Brain pericyte (primary cell): ENCODE measurements around the gene ZC3H7A.
A peak's percentile ranks its signal among the peaks of the same experiment; 100 is the strongest.

Experiments used
- DNase-seq: peaks from one replicate; pipeline ENCODE4 v3.0.0-alpha.2; 2012; ENCODE audit warnings: low read depth, low spot score

The ZC3H7A gene

DNA sequence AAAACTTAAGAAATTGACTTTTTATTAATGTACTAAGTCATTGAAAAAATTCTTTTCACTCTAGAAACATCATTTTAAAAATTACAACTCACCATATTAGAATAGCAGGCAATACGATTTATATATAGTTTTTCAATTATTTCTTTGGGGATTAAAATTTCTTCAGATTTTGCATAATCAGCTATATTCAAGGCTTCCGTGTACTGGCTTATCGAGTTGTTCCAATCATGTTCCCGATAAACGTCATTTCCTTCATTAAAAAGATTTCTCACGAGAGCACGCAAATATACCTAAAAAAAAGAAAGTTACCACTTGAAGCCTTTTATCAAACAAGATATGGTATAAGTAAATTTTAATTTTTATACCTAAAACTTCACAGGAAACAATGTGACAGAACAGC, 18.0 kb downstream of the ZC3H7A start:
- DNase-seq = no peak

DNA sequence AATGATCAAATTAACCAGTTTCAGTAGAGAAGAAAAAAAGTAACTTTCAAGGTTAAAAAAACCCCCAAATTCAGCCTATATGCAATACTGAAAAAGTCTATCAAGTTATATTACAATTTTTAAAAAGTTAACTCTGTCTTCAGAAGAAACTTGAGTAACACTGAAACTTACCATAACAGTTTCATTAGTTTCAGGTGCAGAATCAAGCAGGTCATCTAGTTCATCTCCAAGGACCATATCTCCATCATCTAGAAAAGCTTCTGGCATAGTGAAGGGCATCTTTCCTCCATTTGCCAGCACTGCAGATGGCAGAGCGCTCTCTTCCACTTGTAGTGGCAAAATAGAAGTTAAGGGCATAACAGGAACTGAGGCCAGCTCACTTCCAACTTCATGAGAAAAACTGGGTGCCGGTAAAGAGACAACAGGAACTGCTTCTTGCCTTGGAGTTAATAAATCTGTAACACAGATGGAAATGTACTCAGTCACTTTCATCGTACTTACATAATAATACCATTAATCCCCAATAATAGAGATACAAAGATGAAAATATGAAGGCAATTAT, 22.9 kb downstream of the ZC3H7A start:
- DNase-seq = no peak

DNA sequence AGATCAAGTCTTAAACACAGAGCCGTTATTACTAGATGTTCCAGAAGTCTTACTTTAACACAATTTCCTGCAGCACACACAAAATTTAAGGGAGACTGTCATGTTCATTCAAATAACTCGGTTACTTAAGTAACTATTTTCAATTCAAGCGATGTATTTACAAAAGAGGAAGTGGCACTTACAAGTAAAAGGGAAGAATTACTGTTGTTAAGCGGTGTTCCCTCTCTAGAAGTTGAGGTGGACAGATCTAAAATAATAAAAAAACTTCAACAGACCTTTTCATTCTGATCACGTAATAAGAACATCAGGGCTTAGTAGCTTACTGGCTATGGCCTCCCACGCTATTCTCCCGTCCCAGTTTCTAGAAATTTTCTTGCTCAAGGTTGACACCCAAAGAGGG, 28.2 kb downstream of the ZC3H7A start:
- no peak for DNase-seq

GRCh38 chr16:11762431-11762830, 34.6 kb downstream of the ZC3H7A start:
- no peak for DNase-seq

DNA sequence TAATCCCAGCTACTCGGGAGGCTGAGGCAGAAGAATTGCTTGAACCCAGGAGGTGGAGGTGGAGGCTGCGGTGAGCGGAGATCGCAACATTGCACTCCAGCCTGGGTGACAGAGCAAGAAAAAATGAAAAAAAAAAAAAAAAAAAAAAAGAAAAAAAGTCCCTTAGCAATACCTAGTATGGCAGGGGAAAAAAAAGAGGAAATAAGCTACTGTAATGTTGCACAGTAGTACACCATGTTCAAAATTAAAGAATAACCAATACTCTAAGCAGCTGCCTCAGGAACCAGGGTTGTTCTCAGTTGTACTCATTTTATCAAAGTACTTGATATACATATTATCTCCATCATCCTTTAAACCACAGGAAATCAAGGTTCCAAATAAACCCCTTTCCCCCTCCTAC, 37.1 kb downstream of the ZC3H7A start:
- no peak for DNase-seq

- DNase-seq = no peak
These were observed 37.8 kb downstream of the ZC3H7A start for GRCh38 chr16:11759163-11759834.

- DNase-seq = peak; percentile 30
These were observed 39.1 kb downstream of the ZC3H7A start for GRCh38 chr16:11757671-11758545.

- no peak for DNase-seq
These were observed 40.8 kb downstream of the ZC3H7A start for GRCh38 chr16:11756248-11756647.

GRCh38 chr16:11755022-11755760, 41.9 kb downstream of the ZC3H7A start:
- no peak for DNase-seq

DNA sequence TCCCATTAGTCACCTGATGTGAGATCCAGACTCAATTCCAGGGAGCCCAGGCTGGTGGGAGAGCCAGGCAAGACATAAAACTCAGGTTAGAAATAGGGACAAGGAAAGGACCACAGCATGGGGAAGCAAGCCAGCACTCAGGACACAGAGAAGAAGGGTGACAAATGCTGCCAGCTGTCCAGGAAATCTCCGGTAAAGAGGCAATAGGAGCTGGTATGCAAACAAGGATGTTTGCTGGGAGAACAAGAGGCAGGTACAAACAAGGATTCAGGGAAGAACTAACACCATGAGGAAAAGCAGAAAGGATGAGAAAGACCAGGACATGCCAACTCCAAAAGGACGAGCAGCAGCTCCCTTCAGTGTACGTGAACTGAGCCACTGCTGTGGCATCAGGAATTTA, 44.2 kb downstream of the ZC3H7A start:
- no peak for DNase-seq

- no peak for DNase-seq
These were observed 47.0 kb downstream of the ZC3H7A start for GRCh38 chr16:11750056-11750455.

DNA sequence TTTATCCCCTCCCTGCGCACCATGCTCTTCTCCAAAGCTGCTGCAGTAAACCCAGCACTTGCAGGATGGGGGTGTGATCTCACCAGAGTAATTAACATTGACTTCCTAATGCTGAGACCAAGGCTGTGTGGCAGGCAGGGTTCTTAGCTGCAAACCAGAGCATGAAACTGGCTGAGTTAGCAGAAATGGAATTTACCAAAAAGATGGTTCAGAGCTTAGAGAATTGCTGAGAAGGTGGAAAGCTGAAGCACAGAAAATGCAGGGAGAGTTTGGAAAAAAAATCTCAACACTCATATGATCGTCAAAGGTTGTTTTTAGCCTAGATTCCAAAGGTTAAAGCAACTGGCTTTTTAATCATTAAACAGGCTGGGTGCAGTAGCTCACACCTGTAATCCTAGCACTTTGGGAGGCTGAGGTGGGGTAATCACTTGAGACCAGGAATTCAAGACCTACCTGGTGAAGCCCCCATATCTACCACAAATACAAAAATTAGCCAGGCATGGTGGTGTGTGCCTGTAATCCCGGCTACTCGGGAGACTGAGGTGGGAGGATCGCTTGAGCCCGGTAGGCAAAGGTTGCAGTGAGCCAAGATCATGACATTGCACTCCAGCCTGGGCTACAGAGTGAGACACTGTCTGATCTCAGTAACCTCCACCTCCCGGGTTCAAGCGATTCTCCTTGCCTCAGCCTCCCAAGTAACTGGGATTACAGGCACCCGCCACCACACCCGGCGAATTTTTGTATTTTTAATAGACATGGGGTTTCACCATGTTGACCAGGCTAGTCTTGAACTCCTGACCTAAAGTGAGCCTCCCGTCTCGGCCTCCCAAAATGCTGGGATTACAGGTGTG, 48.4 kb downstream of the ZC3H7A start:
- DNase-seq = no peak

DNA sequence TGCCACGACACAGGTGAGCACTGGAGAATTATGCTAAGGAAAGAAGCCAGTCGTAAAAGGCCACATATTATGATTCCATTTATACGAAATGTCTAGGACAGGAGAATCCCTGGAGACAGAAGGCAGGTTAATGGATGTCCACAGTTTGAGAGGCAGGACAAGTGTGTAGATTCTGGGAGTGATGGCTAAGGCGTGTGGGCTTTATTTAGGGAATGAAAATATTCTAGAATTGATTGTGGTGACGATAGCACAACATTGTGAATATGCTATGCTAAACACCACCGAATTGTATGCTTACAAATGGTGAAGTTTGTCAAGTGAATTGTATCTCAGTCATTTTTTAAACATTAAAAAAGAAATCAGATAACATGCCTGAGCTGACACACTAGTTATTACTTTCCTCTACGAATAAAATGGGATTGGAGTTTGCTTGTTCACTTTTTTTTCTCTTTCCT, 49.1 kb downstream of the ZC3H7A start:
- DNase-seq = no peak

- DNase-seq = no peak
These were observed 53.0 kb downstream of the ZC3H7A start for GRCh38 chr16:11744075-11744470.

- DNase-seq = no peak
These were observed 53.6 kb downstream of the ZC3H7A start for GRCh38 chr16:11743308-11744074.

DNA sequence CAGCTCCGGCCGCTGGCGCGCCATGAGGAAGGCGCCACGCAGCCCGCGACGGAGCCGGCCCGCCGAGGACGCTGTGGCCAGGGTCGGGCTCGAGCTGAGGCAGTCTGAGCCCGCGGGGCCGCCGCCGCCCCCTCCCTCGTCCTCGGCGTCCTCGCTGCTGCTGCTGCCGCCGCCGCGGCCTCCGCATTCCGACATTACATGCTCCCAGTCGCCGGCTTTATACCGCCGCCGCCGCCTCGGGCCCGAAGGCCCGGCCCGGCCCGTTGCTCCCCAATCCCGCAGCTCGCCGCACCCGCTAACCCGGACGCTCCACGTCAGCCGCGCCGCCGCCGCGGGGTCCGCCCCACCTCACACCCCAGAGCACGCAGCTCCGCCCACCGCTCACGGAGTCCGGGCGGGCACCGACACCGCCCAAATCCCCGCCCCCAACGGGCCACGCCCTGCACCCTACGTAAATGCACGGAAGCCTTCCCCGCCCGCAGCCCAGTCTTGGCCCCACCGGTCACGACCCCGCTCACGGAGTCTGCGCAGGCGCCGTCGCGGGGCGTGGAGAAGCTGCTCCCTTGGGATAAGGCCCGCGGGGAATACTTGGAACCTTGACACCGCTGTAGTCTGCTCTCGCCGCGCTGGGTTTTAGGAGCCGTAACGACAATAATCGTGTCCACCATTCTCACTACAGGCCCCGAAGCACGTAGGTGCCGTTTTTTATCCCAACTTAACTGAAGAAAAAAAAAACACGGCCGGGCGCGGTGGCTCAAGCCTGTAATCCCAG, 54.3 kb downstream of the ZC3H7A start, which contains the start of gene TXNDC11:
Gene TXNDC11 (minus strand): TSS at position 322 of the 772 bp plus-strand sequence. CDS start 127 bp downstream, at position 195.
- DNase-seq = peak; percentile 94

DNA sequence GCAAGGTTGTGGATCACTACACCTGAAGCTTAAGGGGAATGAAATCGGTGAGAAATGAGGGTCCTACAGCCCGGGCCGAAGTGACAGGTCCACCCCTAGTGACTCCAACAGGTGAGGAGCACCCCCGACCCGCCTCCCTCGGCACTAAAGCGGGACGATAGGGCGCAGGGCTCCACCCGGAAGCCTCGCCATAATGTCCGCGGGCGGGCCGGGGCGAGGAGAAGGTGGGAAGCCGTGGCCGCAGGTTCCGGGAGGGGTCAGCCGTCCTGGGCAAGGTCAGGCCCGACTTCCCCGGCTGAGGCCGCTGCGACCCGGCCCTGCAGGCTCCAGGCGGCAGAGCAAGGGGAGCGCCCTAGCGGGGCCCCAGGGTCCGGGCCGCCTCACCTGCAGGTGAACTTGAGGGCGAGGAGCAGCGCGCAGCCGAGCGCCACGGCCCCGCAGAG, 54.9 kb downstream of the ZC3H7A start:
- DNase-seq = no peak

DNA sequence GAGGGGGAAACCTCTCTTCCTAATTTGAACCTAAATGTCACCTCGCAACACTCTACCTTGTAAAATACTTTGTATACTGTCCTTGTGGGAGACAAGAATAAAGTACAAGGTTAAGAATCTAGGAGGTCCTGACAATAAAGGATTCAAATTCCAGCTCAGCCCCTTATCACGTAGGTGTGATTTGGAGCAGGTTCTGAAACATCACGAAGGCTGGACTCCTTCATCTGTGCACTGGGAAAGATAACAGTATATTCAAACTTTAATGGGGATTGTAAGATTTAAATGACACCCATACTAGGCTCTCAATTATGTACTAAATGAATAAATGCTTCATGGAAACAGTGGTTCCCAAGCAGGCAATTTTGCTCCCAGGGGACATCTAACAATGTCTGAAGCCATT, 56.5 kb downstream of the ZC3H7A start:
- no peak for DNase-seq
